H9 (cell line): ENCODE measurements around the gene MYO18B. TPM values are rescaled to one million over a fixed set of nuclear protein-coding genes. Genes with fewer than 3 reads are reported as not detected.

Experiments used
- DNase-seq: peaks from one replicate; pipeline ENCODE4 v3.0.0-alpha.2; 2017
- H2AFZ ChIP-seq: one replicate; pipeline ENCODE4 v1.6.1; 2013; ENCODE audit warnings: mild to moderate bottlenecking, low read length, control low read depth, moderate library complexity
- H2AK5ac ChIP-seq: 2 replicates; pipeline ENCODE4 v1.6.1; 2013; ENCODE audit warnings: low read length, control low read depth, mixed read lengths; ENCODE audit not compliant: insufficient read length
- H2BK120ac ChIP-seq: one replicate; pipeline ENCODE4 v1.6.1; 2013; ENCODE audit warnings: low read depth, mild to moderate bottlenecking, low read length, control low read depth, inconsistent platforms; ENCODE audit not compliant: poor library complexity, severe bottlenecking
- H2BK12ac ChIP-seq: 2 replicates; pipeline ENCODE4 v1.6.1; 2013; ENCODE audit warnings: low read length, control low read depth, mixed read lengths, low read depth; ENCODE audit not compliant: insufficient read length
- H2BK15ac ChIP-seq: 2 replicates; pipeline ENCODE4 v1.6.1; 2013; ENCODE audit warnings: low read depth, low read length, control low read depth
- H2BK20ac ChIP-seq: one replicate; pipeline ENCODE4 v1.6.1; 2013; ENCODE audit warnings: low read depth, mild to moderate bottlenecking, low read length, control low read depth, inconsistent platforms; ENCODE audit not compliant: poor library complexity, severe bottlenecking
- H2BK5ac ChIP-seq: 2 replicates; pipeline ENCODE4 v1.6.1; 2013; ENCODE audit warnings: low read length, control low read depth, mixed read lengths; ENCODE audit not compliant: insufficient read length
- H3K14ac ChIP-seq: 2 replicates; pipeline ENCODE4 v1.6.1; 2013; ENCODE audit warnings: low read length, control low read depth; ENCODE audit not compliant: insufficient read depth
- H3K18ac ChIP-seq: 2 replicates; pipeline ENCODE4 v1.6.1; 2013; ENCODE audit warnings: low read depth, mild to moderate bottlenecking, mixed read lengths, low read length, control low read depth; ENCODE audit not compliant: insufficient read length
- H3K23ac ChIP-seq: 2 replicates; pipeline ENCODE4 v1.6.1; 2013; ENCODE audit warnings: low read length, control low read depth, mixed read lengths, low read depth; ENCODE audit not compliant: insufficient read length
- H3K23me2 ChIP-seq: 2 replicates; pipeline ENCODE4 v1.6.1; 2013; ENCODE audit warnings: low read depth, mild to moderate bottlenecking, mixed read lengths, low read length, control low read depth; ENCODE audit not compliant: insufficient read length, poor library complexity, severe bottlenecking
- H3K27ac ChIP-seq: 2 replicates; pipeline ENCODE4 v1.5.1; 2013; ENCODE audit warnings: low read length, control low read depth, mixed read lengths, low read depth; ENCODE audit not compliant: insufficient read length
- H3K27me3 ChIP-seq: 2 replicates; pipeline ENCODE4 v1.6.1; 2013; ENCODE audit warnings: low read length, control low read depth, inconsistent platforms; ENCODE audit not compliant: insufficient read depth
- H3K4ac ChIP-seq: 2 replicates; pipeline ENCODE4 v1.6.1; 2013; ENCODE audit warnings: low read depth, mild to moderate bottlenecking, control low read depth, inconsistent platforms, low read length, moderate library complexity
- H3K4me1 ChIP-seq: 2 replicates; pipeline ENCODE4 v1.6.1; 2013; ENCODE audit warnings: low read length, control low read depth, inconsistent platforms; ENCODE audit not compliant: insufficient read depth
- H3K4me2 ChIP-seq: 2 replicates; pipeline ENCODE4 v1.6.1; 2013; ENCODE audit warnings: low read length, control low read depth, mixed read lengths; ENCODE audit not compliant: insufficient read length, insufficient read depth
- H3K56ac ChIP-seq: 2 replicates; pipeline ENCODE4 v1.6.1; 2013; ENCODE audit warnings: low read depth, mild to moderate bottlenecking, mixed read lengths, low read length, control low read depth; ENCODE audit not compliant: insufficient read length
- H3K79me1 ChIP-seq: 2 replicates; pipeline ENCODE4 v1.6.1; 2013; ENCODE audit warnings: low read depth, mild to moderate bottlenecking, moderate library complexity, low read length, control low read depth, inconsistent platforms; ENCODE audit not compliant: insufficient read depth, poor library complexity, severe bottlenecking
- H3K79me2 ChIP-seq: 2 replicates; pipeline ENCODE4 v1.6.1; 2013; ENCODE audit warnings: low read length, control low read depth, inconsistent platforms; ENCODE audit not compliant: insufficient read depth
- H3K9ac ChIP-seq: 2 replicates; pipeline ENCODE4 v1.6.1; 2013; ENCODE audit warnings: low read length, control low read depth, mixed read lengths; ENCODE audit not compliant: insufficient read length; ENCODE audit errors: extremely low read depth
- H3K9me3 ChIP-seq: one replicate; pipeline ENCODE4 v1.6.1; 2013; ENCODE audit warnings: low read depth, low read length, inconsistent platforms; ENCODE audit not compliant: control insufficient read depth
- H3T11ph ChIP-seq: one replicate; pipeline ENCODE4 v1.6.1; 2013; ENCODE audit warnings: mild to moderate bottlenecking, low read length, control low read depth, inconsistent platforms
- H4K20me1 ChIP-seq: one replicate; pipeline ENCODE4 v1.6.1; 2013; ENCODE audit not compliant: control insufficient read depth, insufficient read length, insufficient read depth
- H4K5ac ChIP-seq: 2 replicates; pipeline ENCODE4 v1.6.1; 2013; ENCODE audit warnings: low read depth, mild to moderate bottlenecking, mixed read lengths, low read length, control low read depth; ENCODE audit not compliant: insufficient read length
- H4K8ac ChIP-seq: replicated peaks from 2 replicates; pipeline ENCODE4 v1.6.1; 2013; ENCODE audit warnings: low read length, control low read depth, mixed read lengths, low read depth; ENCODE audit not compliant: insufficient read length
- H4K91ac ChIP-seq: 2 replicates; pipeline ENCODE4 v1.6.1; 2013; ENCODE audit warnings: low read depth, mild to moderate bottlenecking, moderate library complexity, mixed read lengths, low read length, control low read depth; ENCODE audit not compliant: insufficient read length
- H3K27ac Mint-ChIP-seq, 3 experiments: 2 replicates in 2 of 3; 3 replicates in 1 of 3; pipeline ENCODE4 v1.8.0; 2020 to 2021; ENCODE audit warnings: mixed read lengths in 3 of 3, mild to moderate bottlenecking in 1 of 3, moderate library complexity in 1 of 3
- H3K27me3 Mint-ChIP-seq: 2 replicates; pipeline ENCODE4 v1.8.0; 2021; ENCODE audit warnings: low read depth, mild to moderate bottlenecking, moderate library complexity, mixed read lengths
- H3K36me3 Mint-ChIP-seq, 3 experiments: 2 replicates in 2 of 3; 3 replicates in 1 of 3; pipeline ENCODE4 v1.8.0; 2020 to 2021; ENCODE audit warnings: low read depth in 3 of 3, mixed read lengths in 3 of 3; ENCODE audit not compliant: insufficient read depth in 1 of 3
- H3K4me1 Mint-ChIP-seq, 2 experiments: 2 replicates each; pipeline ENCODE4 v1.8.0; 2020; ENCODE audit warnings: mixed read lengths in 2 of 2
- H3K4me3 Mint-ChIP-seq, 2 experiments: 2 replicates in 1 of 2; 3 replicates in 1 of 2; pipeline ENCODE4 v1.8.0; 2020 to 2021; ENCODE audit warnings: mild to moderate bottlenecking in 2 of 2, mixed read lengths in 2 of 2, moderate library complexity in 1 of 2
- H3K9me3 Mint-ChIP-seq, 2 experiments: 2 replicates in 1 of 2; 3 replicates in 1 of 2; pipeline ENCODE4 v1.8.0; 2020; ENCODE audit warnings: mild to moderate bottlenecking in 2 of 2, mixed read lengths in 2 of 2, moderate library complexity in 1 of 2
- WGBS: extraction: QIAGEN DNeasy Blood & Tissue Kit; methylation state at CpG from one replicate; pipeline ENCODE4 v1.1.7; 2013; ENCODE audit warnings: missing lambda C conversion rate, low lambda C conversion rate, mixed read lengths; ENCODE audit not compliant: insufficient read length; ENCODE audit errors: extremely low coverage; 5-methylcytosine and 5-hydroxymethylcytosine counted together
- total RNA-seq: library from RNA; stranded (reverse); gene quantifications from 2 replicates; pipeline ENCODE4 v1.2.1, GENCODE V29; 2021
- TF ChIP-seq, protein P1 (sequence below): fragments of 200-600 bp; sonication (generic); conservative IDR thresholded peaks from 3 replicates; pipeline ENCODE4 v1.8.0; 2021; ENCODE audit warnings: antibody characterized with exemption, mild to moderate bottlenecking

The MYO18B gene
- total RNA-seq, 1 experiment from 2014 or later, result 0.46 TPM

DNA sequence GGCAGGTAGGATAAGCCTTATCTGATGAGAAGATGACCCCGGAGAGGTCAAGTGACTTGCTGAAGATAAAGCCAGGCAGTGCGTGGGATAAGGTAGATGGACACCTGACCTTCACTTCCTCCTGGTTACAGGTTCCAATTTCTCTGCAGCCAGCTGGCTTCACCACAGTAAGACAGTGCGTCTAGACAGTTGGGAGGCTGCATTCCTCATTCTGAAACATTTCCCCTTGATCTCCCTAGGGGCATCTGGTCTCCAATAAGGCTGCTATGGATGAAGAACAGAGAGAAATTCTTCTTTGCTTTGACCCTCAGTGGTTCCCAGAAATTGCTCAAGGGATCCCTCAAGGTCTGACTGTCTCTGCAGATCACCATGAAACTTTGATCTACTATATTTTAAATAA is 211.3 kb downstream of the MYO18B start:
- Histone ChIP-seq H2AK5ac (no peak overlapping the region), H2BK120ac (no peak overlapping the region), H2BK12ac (no peak overlapping the region), H3T11ph (no peak overlapping the region), H3K56ac (no peak overlapping the region), H4K5ac (no peak overlapping the region), H3K4me1 (no peaks in the 10 kb centered on the region), H3K79me1 (no peaks in the 10 kb centered on the region), H3K9me3 (no peaks in the 10 kb centered on the region), H2BK5ac (no peak overlapping the region), H4K91ac (no peak overlapping the region), H3K27ac (no peak overlapping the region), H2BK15ac (no peak overlapping the region), H2BK20ac (no peak overlapping the region), H3K23me2 (no peaks in the 10 kb centered on the region), H3K79me2 (no peaks in the 10 kb centered on the region), H3K9ac (no peak overlapping the region), H3K4me2 (no peak overlapping the region), H4K8ac (no peak overlapping the region), H3K23ac (no peak overlapping the region), H3K18ac (no peak overlapping the region), H2AFZ (no peak overlapping the region), H3K27me3 (no peaks in the 10 kb centered on the region), H3K14ac (no peak overlapping the region), H3K4ac (no peak overlapping the region), H4K20me1 (no peaks in the 10 kb centered on the region)
- peaks cover 15% of the 10 kb centered on the region for H3K27me3 Mint-ChIP-seq
- H3K36me3 Mint-ChIP-seq, result no peaks in the 10 kb centered on the region; a peak in 1 of 7 replicates
- no CpG with 5 or more reads among the region's 3 CpGs for WGBS
- DNase-seq, result no peak
- no peaks in the 10 kb centered on the region for H3K9me3 Mint-ChIP-seq
- H3K4me1 Mint-ChIP-seq, result peaks cover 3 to 7% of the 10 kb centered on the region in 2 experiments; a peak in 3 of 4 replicates
- TF ChIP-seq, protein P1, sequence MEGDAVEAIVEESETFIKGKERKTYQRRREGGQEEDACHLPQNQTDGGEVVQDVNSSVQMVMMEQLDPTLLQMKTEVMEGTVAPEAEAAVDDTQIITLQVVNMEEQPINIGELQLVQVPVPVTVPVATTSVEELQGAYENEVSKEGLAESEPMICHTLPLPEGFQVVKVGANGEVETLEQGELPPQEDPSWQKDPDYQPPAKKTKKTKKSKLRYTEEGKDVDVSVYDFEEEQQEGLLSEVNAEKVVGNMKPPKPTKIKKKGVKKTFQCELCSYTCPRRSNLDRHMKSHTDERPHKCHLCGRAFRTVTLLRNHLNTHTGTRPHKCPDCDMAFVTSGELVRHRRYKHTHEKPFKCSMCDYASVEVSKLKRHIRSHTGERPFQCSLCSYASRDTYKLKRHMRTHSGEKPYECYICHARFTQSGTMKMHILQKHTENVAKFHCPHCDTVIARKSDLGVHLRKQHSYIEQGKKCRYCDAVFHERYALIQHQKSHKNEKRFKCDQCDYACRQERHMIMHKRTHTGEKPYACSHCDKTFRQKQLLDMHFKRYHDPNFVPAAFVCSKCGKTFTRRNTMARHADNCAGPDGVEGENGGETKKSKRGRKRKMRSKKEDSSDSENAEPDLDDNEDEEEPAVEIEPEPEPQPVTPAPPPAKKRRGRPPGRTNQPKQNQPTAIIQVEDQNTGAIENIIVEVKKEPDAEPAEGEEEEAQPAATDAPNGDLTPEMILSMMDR, result no peak
- H3K4me3 Mint-ChIP-seq, result no peak overlapping the region
- H3K27ac Mint-ChIP-seq, result no peak overlapping the region
